Neural progenitor cell (in vitro differentiated cells): ENCODE data around the gene ELK1. TPM values are rescaled to one million over a fixed set of nuclear protein-coding genes. Genes with fewer than 3 reads are reported as not detected.
"Not testable (repeated sequence)": the region's sequence is repeated elsewhere in the genome, so short reads cannot be mapped to it uniquely, and the experiment has no call there.

ENCODE experiments used
- DNase-seq: peaks from one replicate; pipeline ENCODE4 v3.0.0-alpha.2; 2016; ENCODE audit warnings: low spot score
- H2AFZ ChIP-seq: fragments of 200-600 bp; sonication (generic); replicated peaks from 2 replicates; pipeline ENCODE4 v1.6.1; 2016; ENCODE audit warnings: antibody characterized with exemption
- H3F3A ChIP-seq: fragments of 200-600 bp; sonication (generic); 2 replicates; pipeline ENCODE4 v1.6.1; 2016; ENCODE audit warnings: antibody characterized with exemption, low read depth
- H3K27ac ChIP-seq: fragments of 200-600 bp; sonication (generic); 2 replicates; pipeline ENCODE4 v1.5.1; 2016; ENCODE audit warnings: mild to moderate bottlenecking
- H3K27me3 ChIP-seq: fragments of 200-600 bp; sonication (generic); 2 replicates; pipeline ENCODE4 v1.6.1; 2016; ENCODE audit warnings: mild to moderate bottlenecking, moderate library complexity
- H3K36me3 ChIP-seq: fragments of 200-600 bp; sonication (generic); 2 replicates; pipeline ENCODE4 v1.5.1; 2016
- H3K4me1 ChIP-seq: fragments of 200-600 bp; sonication (generic); 2 replicates; pipeline ENCODE4 v1.6.1; 2016; ENCODE audit warnings: mixed run types
- H3K4me2 ChIP-seq: fragments of 200-600 bp; sonication (generic); 2 replicates; pipeline ENCODE4 v1.6.1; 2016
- H3K4me3 ChIP-seq: fragments of 200-600 bp; sonication (generic); 2 replicates; pipeline ENCODE4 v1.5.1; 2016
- H3K79me2 ChIP-seq: fragments of 200-600 bp; sonication (generic); 2 replicates; pipeline ENCODE4 v1.6.1; 2016; ENCODE audit warnings: low read depth
- H3K9ac ChIP-seq: fragments of 200-600 bp; sonication (generic); 2 replicates; pipeline ENCODE4 v1.6.1; 2016
- H3K9me3 ChIP-seq: fragments of 200-600 bp; sonication (generic); 2 replicates; pipeline ENCODE4 v1.5.1; 2016; ENCODE audit warnings: low read depth
- H4K20me1 ChIP-seq: fragments of 200-600 bp; sonication (generic); 2 replicates; pipeline ENCODE4 v1.6.1; 2016; ENCODE audit warnings: low read depth
- H3K27ac Mint-ChIP-seq: 3 replicates; pipeline ENCODE4 v1.8.0; 2021; ENCODE audit warnings: mixed read lengths
- H3K27me3 Mint-ChIP-seq: 2 replicates; pipeline ENCODE4 v1.8.0; 2022; ENCODE audit warnings: low read depth, mild to moderate bottlenecking, inconsistent platforms, moderate library complexity, mixed read lengths; ENCODE audit not compliant: insufficient read depth
- H3K36me3 Mint-ChIP-seq: 3 replicates; pipeline ENCODE4 v1.8.0; 2021; ENCODE audit warnings: mixed read lengths
- H3K4me1 Mint-ChIP-seq: 3 replicates; pipeline ENCODE4 v1.8.0; 2021; ENCODE audit warnings: mixed read lengths
- H3K4me3 Mint-ChIP-seq: 3 replicates; pipeline ENCODE4 v1.8.0; 2021; ENCODE audit warnings: mild to moderate bottlenecking, moderate library complexity, mixed read lengths
- H3K9me3 Mint-ChIP-seq: 3 replicates; pipeline ENCODE4 v1.8.0; 2020; ENCODE audit warnings: mixed read lengths
- CTCF ChIP-seq: fragments of 200-600 bp; sonication (generic); IDR thresholded peaks from 2 replicates; pipeline ENCODE4 v1.5.1; 2017; ENCODE audit warnings: antibody characterized with exemption, mild to moderate bottlenecking
- EZH2 ChIP-seq: fragments of 200-600 bp; sonication (generic); IDR thresholded peaks from 2 replicates; pipeline ENCODE4 v1.6.1; 2017; ENCODE audit warnings: antibody characterized with exemption, mild to moderate bottlenecking, moderate library complexity
- EZH2phosphoT487 ChIP-seq: fragments of 200-600 bp; sonication (generic); IDR thresholded peaks from 2 replicates; pipeline ENCODE4 v1.6.1; 2017; ENCODE audit warnings: antibody characterized with exemption
- total RNA-seq: library from RNA; depleted of rRNA; stranded (reverse); fragments of >200 nt; gene quantifications from 2 replicates; pipeline ENCODE4 v1.2.3, GENCODE V29; 2015; ENCODE audit warnings: low replicate concordance

Gene ELK1
- total RNA-seq, 1 donor from 2014 or later, result 16.6 TPM

GRCh38 chrX:47674776-47675175 is 24.4 kb upstream of the ELK1 start:
- Histone ChIP-seq H3K27me3 (no peaks in the 10 kb centered on the region), H4K20me1 (no peaks in the 10 kb centered on the region), H3K4me2 (no peak overlapping the region), H2AFZ (no peak overlapping the region), H3K27ac (no peak overlapping the region), H3K9me3 (peaks cover 4% of the 10 kb centered on the region), H3K4me3 (no peak overlapping the region), H3K9ac (no peak overlapping the region), H3K79me2 (no peaks in the 10 kb centered on the region), H3K36me3 (no peaks in the 10 kb centered on the region), H3F3A (no peaks in the 10 kb centered on the region), H3K4me1 (no peaks in the 10 kb centered on the region)
- H3K4me3 Mint-ChIP-seq, result no peak overlapping the region
- TF ChIP-seq CTCF, result no peak
- no peak for TF ChIP-seq EZH2
- DNase-seq, result no peak
- H3K9me3 Mint-ChIP-seq, result peaks cover 22% of the 10 kb centered on the region
- no peak overlapping the region for H3K27ac Mint-ChIP-seq
- no peaks in the 10 kb centered on the region for H3K36me3 Mint-ChIP-seq
- no peaks in the 10 kb centered on the region for H3K27me3 Mint-ChIP-seq
- no peaks in the 10 kb centered on the region for H3K4me1 Mint-ChIP-seq

GRCh38 chrX:47665797-47666196 is 15.4 kb upstream of the ELK1 start:
- H3K27ac Mint-ChIP-seq, H3K4me3 Mint-ChIP-seq, H3K4me1 Mint-ChIP-seq, H3K36me3 Mint-ChIP-seq, H3K4me2 ChIP-seq, H3K9me3 Mint-ChIP-seq, H3K27me3 Mint-ChIP-seq, H2AFZ ChIP-seq, DNase-seq, H3K9ac ChIP-seq, H4K20me1 ChIP-seq, H3K27me3 ChIP-seq, H3K4me1 ChIP-seq, H3K4me3 ChIP-seq, H3K9me3 ChIP-seq, H3K27ac ChIP-seq, H3K79me2 ChIP-seq, H3F3A ChIP-seq, H3K36me3 ChIP-seq: not testable (repeated sequence)

GRCh38 chrX:47664737-47665136 is 14.4 kb upstream of the ELK1 start:
- no peaks in the 10 kb centered on the region for H3K36me3 ChIP-seq
- no peak overlapping the region for H3K27ac Mint-ChIP-seq
- H3K9ac ChIP-seq, result no peak overlapping the region
- no peaks in the 10 kb centered on the region for H3K36me3 Mint-ChIP-seq
- no peak overlapping the region for H2AFZ ChIP-seq
- no peaks in the 10 kb centered on the region for H4K20me1 ChIP-seq
- H3K79me2 ChIP-seq, result no peaks in the 10 kb centered on the region
- no peaks in the 10 kb centered on the region for H3K4me1 ChIP-seq
- no peak overlapping the region for H3K4me3 Mint-ChIP-seq
- H3K4me3 ChIP-seq, result no peak overlapping the region
- no peak overlapping the region for H3K4me2 ChIP-seq
- TF ChIP-seq EZH2phosphoT487 (no peak), CTCF (no peak), EZH2 (no peak)
- H3K4me1 Mint-ChIP-seq, result no peaks in the 10 kb centered on the region
- H3K27me3 ChIP-seq, result no peaks in the 10 kb centered on the region
- no peaks in the 10 kb centered on the region for H3K9me3 Mint-ChIP-seq
- DNase-seq, result no peak
- no peak overlapping the region for H3K27ac ChIP-seq
- peaks cover under 1% of the 10 kb centered on the region for H3F3A ChIP-seq
- peaks cover 2% of the 10 kb centered on the region for H3K27me3 Mint-ChIP-seq
- H3K9me3 ChIP-seq, result no peaks in the 10 kb centered on the region

- Mint-ChIP-seq H3K4me1 (peaks cover 2% of the 10 kb centered on the region), H3K36me3 (no peaks in the 10 kb centered on the region), H3K9me3 (no peaks in the 10 kb centered on the region), H3K4me3 (no peak overlapping the region), H3K27me3 (peaks cover 2% of the 10 kb centered on the region), H3K27ac (no peak overlapping the region)
- Histone ChIP-seq H3K4me1 (no peaks in the 10 kb centered on the region), H3K79me2 (peaks cover 7% of the 10 kb centered on the region), H3K9me3 (no peaks in the 10 kb centered on the region), H3K27me3 (no peaks in the 10 kb centered on the region), H3K9ac (no peak overlapping the region), H2AFZ (no peak overlapping the region), H3K27ac (no peak overlapping the region), H3K36me3 (no peaks in the 10 kb centered on the region), H4K20me1 (no peaks in the 10 kb centered on the region), H3K4me3 (no peak overlapping the region), H3K4me2 (no peak overlapping the region), H3F3A (peaks cover 16% of the 10 kb centered on the region)
- no peak for TF ChIP-seq EZH2
- TF ChIP-seq EZH2phosphoT487, result no peak
- TF ChIP-seq CTCF, result no peak
- no peak for DNase-seq
These were observed 11.8 kb upstream of the ELK1 start for GRCh38 chrX:47662144-47662657.
